NOMO-1 treated with DMSO at 0.1 percent for 48 hours (cell line): ENCODE measurements around the gene CPSF2.

Experiments
- DNase-seq: peaks from one replicate; lab custom pipeline; 2025; ENCODE audit not compliant: unreplicated experiment; lab: John Stamatoyannopoulos, UW

The CPSF2 gene

DNA sequence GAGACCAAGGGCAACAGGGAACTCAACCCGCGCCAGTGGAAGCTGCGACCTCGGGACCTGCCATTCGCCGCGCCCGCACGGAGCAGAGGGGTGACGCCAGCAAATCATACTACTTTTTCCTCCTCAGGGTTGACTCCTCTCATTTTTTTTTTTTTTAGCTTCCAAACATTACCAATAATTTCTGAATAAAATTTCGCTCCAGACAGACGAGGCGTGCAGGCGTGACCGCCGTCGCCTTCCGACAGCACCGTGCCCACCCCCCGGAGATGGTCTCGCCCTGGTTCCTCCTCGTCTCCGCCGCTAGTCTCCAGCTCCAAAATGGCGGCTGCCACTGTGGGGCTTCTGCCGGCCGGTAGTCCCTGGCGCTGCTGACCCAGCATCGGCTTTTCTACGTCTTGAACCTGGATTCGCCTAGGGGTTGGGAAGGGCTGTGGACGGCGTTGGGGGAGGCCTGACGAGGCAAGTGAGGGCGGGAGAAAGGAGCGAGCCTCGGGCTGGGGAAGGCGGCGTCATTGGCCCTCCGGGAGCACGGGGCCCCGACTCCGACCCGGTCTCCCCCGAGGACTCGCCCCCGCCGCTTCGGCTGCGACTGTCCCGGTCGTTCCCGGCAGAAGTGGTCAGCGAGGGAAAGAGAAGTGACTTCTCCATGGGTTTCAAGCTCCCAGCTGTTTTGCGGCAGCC, at the start of gene CPSF2, which contains the start of gene NDUFB1:
CPSF2 (plus strand) TSS at position 300 of the 681 bp plus-strand sequence. CDS start 9,016 bp downstream, outside the sequence.
NDUFB1 (minus strand) TSS at position 37 of the 681 bp plus-strand sequence. CDS start 4,069 bp downstream, outside the sequence.
- peak; percentile 85 for DNase-seq

GRCh38 chr14:92074555-92074954, 47.2 kb upstream of the CPSF2 start:
- peak; percentile 88 for DNase-seq

DNA sequence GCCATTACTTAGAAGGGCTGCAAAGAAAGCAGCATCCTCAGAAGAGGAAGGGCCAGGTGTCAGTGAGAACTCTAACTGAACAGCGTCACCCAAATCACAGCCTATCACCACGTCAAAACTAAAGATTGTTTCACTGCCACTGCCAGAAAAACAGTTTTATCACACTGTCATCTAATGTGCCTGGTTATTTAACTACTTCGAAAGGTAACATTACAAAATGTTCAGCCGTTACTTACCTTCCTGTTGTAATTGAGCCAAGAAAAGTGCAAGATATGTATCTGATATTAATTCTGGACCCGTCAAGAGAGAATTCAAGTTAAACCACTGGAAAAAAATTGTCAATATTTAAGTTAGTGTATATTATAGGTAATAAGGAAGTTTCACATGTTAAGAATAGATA, 33.3 kb upstream of the CPSF2 start:
- DNase-seq, result no peak

DNA sequence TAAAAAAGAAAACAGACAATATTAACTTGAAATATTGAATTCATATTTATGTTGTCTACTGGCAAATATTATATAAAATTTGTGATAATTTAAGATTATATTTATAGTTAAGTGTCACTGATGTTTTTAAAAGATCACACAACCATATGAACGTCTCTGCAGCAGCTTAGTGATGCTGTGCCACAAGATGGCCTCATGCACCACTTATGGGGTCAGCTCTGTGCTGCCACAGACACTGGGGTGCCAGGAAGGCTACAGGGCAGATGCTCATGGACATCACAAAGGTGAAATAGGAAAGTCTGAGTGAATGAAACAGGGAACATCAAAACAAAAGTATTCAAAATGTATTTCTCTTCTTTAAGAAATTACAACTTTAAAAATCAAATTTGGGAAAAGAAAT, 28.4 kb upstream of the CPSF2 start:
- DNase-seq, result no peak

GRCh38 chr14:92099802-92100201, 22.0 kb upstream of the CPSF2 start:
- no peak for DNase-seq

DNA sequence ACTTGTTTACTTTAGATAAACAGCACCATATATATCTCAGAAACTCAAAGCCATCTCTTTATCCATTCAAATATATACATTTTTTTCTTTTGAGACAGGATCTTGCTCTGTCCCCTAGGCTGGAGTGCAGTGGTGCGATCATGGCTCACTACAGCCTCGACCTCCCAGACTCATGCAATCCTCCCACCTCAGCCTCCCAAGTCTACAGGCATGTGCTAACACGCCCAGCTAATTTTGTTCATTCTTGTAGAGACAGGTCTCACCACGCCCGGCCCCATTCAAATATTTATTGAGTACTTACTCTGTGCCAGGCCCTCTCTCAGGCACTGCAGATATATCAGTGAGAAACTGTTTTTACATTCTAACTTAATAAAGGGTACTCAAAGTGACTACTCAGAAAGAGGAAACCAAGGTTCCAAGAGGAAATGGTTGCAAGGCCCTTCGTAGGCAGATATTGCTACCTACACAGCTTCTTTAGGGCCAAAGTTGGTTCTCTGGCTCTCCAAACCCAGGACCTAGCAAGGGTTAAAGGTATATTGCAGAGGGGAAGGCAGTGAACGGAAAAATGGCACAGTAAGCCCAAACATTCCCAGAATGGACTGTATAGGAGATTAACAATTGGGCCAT, 18.3 kb upstream of the CPSF2 start:
- DNase-seq, result peak; percentile 8

DNA sequence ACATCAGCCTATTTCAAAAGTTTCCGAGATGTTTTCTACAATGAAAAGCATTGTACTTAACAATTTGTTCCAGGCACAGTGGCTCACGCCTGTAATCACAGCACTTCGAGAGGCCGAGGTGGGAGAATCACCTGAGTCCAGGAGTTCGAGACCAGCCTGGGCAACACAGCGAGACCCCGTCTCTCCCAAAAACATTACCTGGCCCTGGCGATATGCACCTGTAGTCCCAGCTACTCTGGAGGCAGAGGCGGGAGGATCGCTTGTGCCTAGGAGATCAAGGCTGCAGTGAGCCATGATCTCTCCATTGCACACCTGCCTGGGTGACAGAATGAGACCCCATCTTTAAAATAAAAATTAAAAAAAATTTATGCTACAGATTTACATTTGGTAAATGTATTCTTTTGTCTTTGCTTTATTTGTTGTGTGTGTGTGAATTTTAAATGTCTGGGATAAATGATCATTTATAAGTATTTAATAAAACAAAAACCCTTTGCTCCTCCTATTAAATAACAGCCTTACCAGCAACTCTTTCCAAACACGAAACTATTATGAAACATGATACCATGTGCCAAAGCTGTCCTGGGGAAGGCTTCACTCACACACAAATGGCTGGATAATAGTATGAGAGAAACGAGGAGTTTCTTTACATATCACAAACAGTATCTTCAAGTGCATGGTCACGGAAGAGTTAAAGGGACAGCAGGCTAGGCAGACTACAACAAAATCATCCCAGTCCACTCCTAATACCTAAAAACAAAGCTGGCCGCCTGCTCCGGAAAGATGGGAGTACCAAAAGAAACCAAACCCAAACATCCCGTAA, 16.5 kb upstream of the CPSF2 start:
- DNase-seq, result peak; percentile 50

DNA sequence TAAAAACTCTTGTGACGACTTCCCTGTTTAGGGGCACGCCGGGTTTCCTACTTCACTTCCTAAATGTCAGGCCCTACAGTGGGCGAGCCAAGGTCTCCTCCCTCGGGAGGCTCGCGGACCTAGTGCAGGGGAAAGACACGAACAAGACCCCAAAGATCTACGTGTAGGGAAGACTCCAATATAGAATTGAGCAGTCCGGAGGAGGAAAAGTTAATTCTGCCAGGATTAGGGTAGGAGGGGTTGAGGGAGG, 16.0 kb upstream of the CPSF2 start:
- peak; percentile 50 for DNase-seq

- DNase-seq, result peak; percentile 97
Measured at GRCh38 chr14:92106143-92106926, 15.4 kb upstream of the CPSF2 start, which contains the start of gene ATXN3. Gene ATXN3, minus strand, starts transcription at chr14:92106582. Its CDS starts 30 bp downstream, at chr14:92106552.

DNA sequence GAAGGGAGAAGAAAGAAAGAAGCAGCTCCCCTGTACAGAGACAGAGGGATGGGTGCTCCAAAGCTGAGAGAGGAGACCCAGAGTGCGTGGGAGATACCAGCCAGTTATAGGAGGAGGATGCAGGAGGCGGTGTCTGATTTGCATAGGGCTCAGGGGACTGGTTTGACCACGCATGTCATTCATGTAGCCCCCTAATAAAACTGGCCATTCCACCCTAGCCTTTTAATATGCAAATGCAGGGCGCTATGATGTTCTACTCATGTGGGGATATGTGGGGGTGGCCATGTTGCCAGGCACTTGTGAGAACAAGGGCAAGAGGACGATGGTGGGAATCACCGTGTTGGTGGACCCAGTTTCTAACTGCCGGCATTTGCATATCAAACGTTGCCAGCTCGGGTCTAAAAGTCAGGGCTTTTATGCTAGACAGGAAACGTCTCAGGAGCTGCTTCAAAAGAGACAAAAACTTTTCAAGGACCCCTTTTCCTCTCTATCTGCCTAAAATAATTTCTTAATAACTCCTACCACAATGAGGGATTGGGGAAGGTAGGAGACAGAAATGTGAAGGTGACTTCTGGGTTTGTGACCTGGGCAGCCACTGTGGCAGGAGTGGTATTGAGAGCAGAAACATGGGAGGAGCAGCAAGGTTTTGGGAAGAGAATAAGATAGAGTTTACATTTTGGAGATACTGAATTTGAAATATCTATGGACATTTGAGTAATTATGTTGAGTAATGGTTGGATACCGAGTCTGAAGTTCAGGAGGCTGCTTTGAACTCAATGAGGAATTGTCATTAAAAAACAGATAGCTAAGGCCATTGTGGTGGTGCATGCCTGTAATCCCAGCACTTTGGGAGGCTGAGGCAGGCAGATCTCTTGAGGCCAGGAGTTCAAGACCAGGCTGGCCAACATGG, 13.2 kb upstream of the CPSF2 start:
- DNase-seq, result no peak

DNA sequence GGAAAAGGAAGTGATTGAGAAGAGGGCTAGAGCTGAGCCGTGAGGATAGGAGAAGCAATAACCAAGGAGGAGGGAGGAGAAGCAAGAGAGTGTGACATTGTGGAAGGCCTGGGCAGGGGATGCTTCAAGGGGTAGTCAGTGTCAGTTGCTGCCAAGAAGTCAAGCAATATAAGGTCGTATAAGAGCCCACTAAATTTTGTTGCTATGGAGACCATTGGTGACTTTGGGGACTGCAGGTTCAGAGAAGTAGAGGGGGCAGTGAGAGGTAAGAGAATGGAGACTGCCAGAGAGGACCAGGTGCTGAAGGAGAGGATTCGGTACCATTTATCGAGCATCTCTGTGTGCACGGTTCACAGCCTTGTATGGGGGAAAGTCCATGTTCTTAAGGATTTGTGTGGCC, 12.3 kb upstream of the CPSF2 start:
- DNase-seq, result no peak

GRCh38 chr14:92121207-92121669, 531 bp upstream of the CPSF2 start:
- DNase-seq, result peak; percentile 11

GRCh38 chr14:92122351-92122677, 545 bp downstream of the CPSF2 start:
- peak; percentile 40 for DNase-seq

DNA sequence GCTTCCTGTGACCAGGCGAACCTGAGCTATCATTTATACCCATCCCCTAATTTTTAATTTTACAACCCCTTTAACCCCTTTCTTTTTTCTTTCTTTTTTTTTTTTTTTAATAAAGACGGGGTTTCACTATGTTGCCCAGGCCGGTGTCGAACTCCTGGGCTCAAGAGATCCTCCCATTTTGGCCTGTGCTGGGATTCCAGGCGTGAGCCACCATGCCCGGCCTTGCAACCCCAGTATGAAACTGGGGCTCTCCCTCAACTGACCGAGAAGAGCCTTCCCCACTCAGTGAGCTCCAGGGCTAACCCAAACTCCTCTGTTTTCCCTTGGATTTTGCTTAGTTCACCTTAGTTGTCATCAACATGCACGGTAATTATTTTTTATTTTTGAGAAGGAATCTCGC, 992 bp downstream of the CPSF2 start:
- no peak for DNase-seq

DNA sequence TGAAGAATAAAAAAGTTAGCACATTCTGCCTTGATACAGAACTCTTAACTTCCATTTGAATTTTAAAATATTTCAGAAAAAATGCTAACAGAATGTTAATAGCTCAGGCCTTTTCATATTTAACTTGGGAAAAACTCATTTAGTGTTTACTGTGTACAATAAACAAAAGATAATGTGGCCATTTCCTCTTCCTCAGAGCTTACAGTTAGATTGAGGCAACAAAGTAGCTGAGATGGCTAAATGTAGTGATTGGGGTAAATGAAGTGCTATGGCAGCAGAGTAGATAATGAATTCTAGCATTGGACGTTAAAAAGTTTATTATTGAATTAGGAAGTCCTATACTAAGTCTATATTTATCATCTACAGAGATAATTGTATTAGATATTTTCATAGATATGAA, 12.7 kb downstream of the CPSF2 start:
- DNase-seq, result no peak

GRCh38 chr14:92135269-92135668, 13.5 kb downstream of the CPSF2 start:
- DNase-seq, result peak; percentile 27

- DNase-seq, result no peak
Measured at GRCh38 chr14:92143309-92143708, 21.5 kb downstream of the CPSF2 start.

GRCh38 chr14:92143962-92144361, 22.2 kb downstream of the CPSF2 start:
- DNase-seq, result no peak

GRCh38 chr14:92144708-92145107, 22.9 kb downstream of the CPSF2 start:
- DNase-seq, result no peak

DNA sequence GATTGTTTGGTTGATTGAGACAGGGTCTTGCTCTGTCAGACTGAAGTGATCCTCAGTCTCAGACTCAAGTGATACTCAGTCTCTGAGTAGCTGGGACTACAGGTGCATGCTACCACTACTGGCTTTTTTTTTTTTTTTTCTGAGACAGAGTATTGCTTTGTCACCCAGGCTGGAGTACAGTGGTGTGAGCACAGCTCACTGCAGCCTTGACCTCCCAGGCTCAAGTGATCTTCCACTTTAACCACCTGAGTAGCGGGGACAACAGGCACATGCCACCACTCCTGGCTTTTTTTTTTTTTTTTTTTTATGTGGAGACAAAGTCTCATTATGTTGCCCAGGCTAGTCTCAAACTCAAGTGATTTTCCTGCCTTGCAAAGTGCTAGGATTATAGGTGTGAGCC, 31.8 kb downstream of the CPSF2 start:
- no peak for DNase-seq
